T-helper 1 cell treated with Interleukin-12 subunit alpha and Interleukin-12 subunit beta and Interleukin-4 antibody, amounts not matched to agents 30 ng/mL and 1 ng/mL, for 36 hours (primary cell): Measurements from ENCODE around the gene R3HDM4. TPM values are rescaled to one million over a fixed set of nuclear protein-coding genes. Genes with fewer than 3 reads are reported as not detected.

Experiments used
- intact Hi-C: fragments of 100-400 bp; cut with micrococcal nuclease; formaldehyde crosslinking; loops from one replicate; pipeline ENCODE4 v1.15.1; 2024
- total RNA-seq: library from RNA; stranded (reverse); gene quantifications from 2 replicates; pipeline ENCODE4 v1.2.3, GENCODE V29; 2022

R3HDM4 gene
- total RNA-seq, 1 donor from 2014 or later, result 122 TPM

DNA sequence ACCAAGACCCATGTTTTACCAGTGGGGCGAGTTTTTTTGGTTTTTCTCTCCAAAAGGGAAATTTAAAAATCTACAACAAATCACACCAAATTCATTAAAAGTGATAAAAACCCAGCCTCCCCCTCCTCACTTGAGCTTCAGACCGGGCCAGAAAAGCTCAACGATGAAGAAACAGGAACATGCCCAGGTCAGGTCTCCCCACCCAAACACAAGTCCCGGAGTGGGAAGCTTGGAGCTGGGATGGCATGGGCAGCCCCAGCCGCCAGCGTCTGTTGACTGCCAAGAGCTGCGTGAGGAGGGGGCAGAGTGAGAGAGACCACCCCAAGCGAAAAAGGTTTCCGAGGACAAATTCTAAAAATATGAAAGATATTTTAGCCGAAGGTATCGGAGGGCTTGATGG is 16.0 kb downstream of the R3HDM4 start:
- intact Hi-C loops, result loop anchor here (10.0 kb wide), 1 partner anchor 1558 kb away; the partner anchor contains the start of gene LMNB2

DNA sequence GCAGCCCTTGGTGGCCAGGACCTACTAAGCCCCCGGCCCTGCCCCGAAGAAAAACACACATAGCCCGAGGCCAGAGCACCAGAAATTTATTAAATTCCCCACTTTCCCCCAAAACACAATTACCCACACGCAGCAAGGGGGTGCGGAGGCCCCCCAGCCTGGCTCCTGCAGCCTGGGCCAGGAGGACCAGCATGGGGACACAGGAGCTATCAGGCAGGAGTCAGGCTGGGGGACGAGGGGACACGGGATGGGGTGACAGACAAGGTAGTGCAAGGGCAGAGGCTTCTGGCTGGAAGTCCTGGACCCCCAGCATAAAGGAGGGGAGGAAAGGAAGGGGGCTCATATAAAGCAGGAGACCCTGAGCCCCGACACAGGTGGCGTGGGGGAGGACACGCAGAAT is 16.6 kb downstream of the R3HDM4 start:
- intact Hi-C loops, result loop anchor here (10.0 kb wide), 1 partner anchor 1558 kb away; the partner anchor contains the start of gene LMNB2

DNA sequence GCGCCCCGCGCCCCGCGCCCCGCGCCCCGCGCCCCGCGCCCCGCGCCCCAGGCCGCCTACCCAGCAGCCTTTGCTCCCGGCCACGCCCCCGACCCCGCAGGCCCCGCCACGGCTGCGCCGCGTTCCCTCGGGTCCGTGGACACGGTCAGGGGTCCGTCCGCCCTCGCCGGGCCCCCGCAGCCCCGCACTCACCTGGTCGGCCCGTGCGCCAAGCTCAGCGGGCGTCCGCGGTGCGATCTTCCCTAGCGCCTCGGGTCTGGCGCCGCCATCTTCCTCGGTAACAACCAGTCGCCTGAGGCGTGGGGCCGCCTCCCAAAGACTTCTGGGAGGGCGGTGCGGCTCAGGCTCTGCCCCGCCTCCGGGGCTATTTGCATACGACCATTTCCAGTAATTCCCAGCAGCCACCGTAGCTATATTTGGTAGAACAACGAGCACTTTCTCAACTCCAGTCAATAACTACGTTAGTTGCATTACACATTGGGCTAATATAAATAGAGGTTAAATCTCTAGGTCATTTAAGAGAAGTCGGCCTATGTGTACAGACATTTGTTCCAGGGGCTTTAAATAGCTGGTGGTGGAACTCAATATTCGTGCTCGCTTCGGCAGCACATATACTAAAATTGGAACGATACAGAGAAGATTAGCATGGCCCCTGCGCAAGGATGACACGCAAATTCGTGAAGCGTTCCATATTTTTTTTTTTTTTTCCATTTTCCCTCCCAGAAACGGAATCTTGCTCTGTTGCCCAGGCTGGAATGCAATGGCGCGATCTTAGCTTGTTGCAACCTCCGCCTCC is 19.9 kb downstream of the R3HDM4 start, which contains the start of the genes MED16 and RNU6-9:
MED16 (minus strand) TSS at position 294 of the 796 bp plus-strand sequence. CDS start 2,056 bp downstream, outside the sequence.
RNU6-9 (plus strand) TSS at position 591 of the 796 bp plus-strand sequence.
- intact Hi-C loops, result loop anchor here (1.0 to 10.0 kb wide), 6 partner anchors 16 to 1562 kb away; partner anchors contain the start of genes LMNB2 and R3HDM4

DNA sequence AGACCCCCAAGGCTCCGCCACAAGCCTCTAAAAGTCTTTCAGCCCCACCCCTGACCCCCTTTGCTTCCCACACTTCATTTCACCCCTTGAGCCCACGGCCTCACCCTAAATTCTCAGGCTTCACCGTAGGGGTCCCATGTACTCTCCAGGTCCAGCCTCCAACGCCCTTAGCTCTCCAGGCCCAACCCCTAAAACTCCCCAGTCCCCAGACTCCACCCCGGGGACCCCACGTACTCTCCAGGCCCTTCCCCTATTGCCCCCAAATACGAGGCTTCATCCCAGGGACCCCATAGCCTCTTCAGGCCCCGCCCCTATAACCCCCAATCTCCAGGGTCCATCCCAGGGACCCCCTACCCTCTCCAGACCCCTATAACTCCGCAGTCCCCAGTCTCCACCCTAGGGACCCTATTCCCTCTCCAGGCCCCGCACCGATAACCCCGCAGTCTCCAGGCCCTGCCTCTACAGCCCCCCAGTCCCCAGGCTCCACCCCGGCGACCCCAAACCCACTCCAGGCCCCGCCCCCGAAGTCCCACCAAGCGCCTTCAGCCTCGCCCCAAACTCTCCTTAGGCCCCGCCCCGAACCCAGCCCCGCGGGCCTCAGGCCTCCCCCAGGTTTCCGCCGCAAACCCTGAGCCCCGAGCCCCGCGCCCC is 20.7 kb downstream of the R3HDM4 start:
- intact Hi-C loops, result loop anchor here (10.0 kb wide), 1 partner anchor 1562 kb away; the partner anchor contains the start of gene LMNB2

DNA sequence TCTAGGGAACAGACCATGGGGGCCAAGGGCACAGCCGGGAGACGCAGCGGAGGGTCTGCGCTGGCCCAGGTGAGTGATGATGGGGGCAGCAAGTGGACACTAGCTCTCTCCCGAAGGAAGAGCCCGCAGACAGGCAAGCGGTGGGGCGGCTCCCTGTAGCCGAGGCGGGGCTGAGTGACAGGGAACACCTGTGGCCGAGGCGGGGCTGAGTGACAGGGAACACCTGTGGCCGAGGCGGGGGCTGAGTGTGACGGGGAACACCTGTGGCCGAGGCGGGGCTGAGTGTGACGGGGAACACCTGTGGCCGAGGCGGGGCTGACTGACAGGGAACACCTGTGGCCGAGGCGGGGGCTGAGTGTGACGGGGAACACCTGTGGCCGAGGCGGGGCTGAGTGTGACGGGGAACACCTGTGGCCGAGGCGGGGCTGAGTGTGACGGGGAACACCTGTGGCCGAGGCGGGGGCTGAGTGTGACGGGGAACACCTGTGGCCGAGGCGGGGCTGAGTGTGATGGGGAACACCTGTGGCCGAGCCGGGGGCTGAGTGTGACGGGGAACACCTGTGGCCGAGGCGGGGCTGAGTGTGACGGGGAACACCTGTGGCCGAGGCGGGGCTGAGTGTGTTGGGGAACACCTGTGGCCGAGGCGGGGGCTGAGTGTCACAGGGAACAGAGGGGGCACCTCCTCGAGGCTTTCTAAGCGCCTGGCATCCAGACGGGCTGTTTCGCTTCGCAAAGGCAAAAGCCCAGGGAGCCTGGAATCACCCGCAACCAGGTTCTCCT is 21.4 kb downstream of the R3HDM4 start:
- intact Hi-C loops, result loop anchor here (10.0 kb wide), 1 partner anchor 1563 kb away; the partner anchor contains the start of gene LMNB2

DNA sequence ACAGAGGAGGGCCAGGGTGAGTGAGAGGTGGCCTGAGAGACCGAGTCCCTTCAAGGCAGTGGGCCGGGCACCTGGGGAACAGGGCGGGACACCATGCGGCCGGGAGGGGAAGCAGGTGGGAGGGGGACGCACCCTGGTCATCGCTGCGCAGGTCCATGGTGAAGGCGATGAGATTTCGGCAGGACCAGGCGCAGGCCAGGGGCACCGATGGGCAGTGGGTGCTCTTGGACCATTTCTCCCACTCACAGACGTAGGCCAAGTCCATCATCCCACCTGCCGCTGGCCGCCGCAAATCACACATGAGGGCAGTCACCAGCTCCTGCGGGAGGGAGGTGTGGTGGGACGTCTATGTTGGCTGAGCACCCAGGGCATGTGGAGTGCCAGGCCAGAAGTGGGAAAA is 22.2 kb downstream of the R3HDM4 start:
- intact Hi-C loops, result loop anchor here (10.0 kb wide), 1 partner anchor 1564 kb away; the partner anchor contains the start of gene LMNB2

DNA sequence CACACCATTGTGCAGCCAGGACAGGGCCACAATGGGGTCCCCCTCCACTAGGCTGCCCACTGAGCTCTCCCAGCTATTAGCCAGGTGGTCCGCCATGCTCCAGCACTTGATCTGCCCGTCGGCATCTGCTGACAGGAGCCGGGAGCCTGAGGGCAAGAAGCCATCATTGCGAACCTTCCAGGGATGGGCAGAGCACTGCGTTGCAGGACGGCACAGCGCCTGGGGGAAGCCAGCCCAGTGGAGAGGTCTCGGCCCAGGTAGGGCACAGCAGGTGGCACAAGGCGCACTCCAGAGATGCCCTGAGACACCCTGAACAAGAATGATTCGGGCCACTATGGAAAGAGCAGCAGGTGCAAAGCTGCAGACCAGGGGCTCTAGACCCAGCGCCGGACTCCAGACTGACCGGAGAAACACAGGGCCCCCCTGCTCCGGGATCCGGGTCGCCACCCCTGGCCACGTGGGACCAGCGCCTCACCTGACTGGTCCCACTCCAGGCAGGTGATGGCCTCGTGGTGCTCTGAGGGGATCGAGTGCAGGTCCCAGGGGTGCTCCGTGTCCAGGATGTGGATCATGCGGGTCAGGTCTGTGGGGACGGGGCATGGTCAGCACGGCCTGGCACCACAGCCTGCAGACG is 23.2 kb downstream of the R3HDM4 start:
- intact Hi-C loops, result loop anchor here (10.0 kb wide), 1 partner anchor 1565 kb away; the partner anchor contains the start of gene LMNB2

DNA sequence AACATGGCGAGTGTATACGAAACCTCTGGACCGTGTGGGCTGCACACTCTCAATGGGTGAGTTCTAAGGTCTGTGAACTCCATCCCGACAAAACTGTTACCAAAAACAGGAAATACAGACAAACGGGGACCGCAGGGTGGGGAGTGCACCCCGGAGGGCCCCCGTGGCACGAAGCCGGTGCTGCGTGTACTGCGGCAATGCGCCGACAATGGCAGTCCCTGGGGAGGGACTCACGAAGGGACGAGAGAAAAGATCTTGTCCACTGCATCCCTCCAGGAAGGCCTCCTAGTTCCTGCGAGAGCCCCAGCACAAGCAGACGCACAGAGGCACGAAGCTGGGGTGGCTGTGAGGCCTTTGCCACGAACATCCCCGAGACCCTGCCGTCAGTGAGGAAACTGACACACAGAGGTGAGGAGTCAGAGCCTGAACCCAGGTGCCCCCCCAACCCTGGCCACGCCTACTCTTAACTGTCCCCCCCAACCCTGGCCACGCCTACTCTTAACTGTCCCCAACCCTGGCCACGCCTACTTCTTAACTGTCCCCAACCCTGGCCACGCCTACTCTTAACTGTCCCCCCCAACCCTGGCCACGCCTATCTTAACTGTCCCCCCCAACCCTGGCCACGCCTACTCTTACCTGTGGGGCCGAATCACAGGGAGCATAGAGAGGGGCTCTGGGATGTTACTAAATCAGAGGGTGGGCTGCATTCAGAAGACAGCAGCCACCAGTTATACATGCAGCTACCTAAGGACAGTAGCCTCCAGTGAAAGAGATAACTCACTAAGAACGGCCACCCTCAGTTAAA is 24.2 kb downstream of the R3HDM4 start:
- intact Hi-C loops, result no loop called here

DNA sequence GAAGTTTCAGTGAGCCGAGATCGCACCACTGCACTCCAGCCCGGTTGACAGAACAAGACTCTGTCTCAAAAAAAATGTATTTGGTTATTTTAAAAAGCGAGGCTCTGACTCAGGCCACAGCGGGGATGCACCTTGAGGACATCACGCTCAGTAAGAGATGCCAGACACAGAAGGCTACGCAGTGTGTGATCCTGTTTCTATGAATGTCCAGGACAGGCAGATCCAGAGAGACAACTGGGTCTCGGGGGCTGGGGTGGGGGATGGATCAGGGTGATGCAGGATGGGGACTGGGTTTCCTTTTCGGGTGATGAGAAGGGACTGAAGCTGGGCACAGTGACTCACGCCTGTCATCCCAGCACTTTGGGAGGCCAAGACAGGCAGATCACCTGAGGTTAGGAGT is 25.4 kb downstream of the R3HDM4 start:
- intact Hi-C loops, result no loop called here

DNA sequence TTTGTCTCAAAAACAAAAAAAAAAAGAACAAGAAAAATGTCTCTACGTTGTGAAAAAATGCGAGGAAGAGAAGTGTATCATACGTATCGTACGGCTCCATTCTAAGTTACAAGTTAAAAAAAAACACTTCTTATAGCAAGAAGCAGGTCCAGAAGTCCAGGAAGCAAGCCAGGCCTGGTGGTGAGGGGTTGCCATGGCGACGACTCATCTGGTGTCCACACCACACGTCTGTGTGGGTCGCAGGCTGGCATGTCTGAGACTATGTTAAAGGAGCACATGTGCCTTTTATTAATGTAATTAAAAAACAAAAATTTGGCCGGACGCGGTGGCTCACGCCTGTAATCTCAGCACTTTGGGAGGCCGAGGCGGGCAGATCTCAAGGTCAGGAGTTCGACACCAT is 25.9 kb downstream of the R3HDM4 start:
- intact Hi-C loops, result no loop called here

DNA sequence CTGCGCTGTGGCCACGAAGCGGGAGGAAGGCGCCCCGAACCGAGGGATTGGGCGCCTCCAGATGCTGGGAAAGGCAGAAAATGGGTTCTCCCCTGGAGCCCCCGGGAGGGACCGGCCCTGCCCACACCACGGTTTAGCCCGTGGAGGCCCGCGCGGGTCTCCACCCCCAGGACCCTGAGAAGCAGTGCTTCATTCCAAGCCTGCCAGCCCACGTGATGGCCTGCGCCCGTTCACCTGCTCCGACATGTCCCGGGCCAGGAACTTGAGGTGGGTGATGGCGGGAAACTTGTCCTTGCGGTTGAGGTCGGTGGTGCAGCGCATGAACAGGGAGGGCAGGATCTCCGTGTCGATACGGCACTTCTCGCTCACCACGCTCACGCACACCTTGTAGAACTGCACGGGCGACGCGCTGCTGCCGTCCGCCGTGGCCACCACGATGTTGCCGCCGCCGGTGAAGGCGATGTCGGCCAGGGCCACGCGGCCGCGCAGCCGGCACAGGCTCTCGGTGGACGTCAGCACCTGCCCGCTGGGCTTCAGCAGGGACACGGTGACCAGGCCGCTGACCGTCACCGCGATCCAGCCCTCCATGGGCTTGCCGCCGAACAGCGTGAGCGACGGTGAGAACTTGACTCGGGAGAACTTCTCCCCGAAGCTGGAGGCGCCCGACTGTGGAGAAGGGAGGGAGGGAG is 27.3 kb downstream of the R3HDM4 start:
- intact Hi-C loops, result no loop called here

DNA sequence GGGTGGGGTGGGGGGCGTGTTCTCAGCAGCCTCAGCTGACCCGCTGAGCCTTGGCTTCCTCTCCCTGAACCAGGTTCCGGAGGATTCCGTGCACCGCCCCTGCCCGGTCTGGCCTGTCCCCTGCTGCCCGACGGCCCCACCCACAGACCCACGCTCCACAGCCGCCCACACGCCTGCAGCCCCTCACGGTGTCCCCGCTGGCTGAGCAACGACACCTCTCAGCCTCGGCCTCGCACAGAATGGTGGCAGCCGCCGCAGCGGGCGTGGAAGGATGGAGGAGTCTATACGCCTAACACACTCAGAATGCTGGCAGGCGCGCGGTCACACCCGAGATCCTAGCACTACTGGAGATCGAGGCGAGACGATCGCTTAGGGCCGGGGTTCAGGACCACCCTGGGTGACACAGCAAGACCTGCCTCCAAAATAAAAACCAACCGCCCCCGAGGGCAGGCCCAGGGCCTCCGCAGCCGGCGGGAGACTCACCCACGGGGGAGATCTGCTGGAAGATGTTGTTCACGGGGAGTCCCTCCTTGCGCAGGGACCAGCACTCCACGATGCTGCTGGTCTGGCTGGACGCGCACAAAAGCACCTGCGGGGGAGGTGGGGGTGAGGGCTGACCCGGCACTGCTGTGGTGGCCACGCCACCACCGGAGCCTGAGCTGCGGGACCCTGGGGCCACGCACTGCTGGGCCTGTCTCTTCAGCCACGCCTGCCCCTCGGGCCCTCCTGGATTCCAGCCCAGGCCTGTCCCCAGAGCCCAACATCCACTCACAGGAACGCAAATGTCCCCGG is 28.4 kb downstream of the R3HDM4 start:
- intact Hi-C loops, result no loop called here

DNA sequence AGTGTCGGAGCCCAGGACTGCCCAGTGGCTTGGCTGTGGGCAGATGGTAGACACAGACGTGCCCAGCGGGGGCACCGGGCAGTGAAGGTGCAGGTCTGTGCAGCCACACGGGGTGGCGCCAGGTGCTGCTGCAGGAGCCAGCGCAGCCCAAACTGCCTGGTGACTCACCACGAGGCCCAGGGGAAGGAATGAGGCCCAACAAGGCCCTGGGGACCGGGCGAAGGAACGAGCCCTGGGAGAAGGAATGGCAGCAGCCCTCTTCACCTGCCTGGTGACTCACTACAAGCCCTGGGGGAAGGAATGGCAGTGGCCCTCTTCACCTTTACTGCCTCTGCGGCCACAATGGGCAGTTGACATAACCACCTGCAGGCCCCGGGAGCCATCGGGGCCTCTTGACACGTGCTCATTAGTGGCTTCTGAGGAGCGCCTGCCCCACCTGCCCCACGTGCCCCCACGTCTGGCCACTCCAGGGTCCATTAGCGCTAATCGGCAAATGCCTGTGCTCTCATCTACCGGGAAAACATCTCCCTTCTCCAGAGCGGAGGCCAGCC is 29.3 kb downstream of the R3HDM4 start:
- intact Hi-C loops, result no loop called here

DNA sequence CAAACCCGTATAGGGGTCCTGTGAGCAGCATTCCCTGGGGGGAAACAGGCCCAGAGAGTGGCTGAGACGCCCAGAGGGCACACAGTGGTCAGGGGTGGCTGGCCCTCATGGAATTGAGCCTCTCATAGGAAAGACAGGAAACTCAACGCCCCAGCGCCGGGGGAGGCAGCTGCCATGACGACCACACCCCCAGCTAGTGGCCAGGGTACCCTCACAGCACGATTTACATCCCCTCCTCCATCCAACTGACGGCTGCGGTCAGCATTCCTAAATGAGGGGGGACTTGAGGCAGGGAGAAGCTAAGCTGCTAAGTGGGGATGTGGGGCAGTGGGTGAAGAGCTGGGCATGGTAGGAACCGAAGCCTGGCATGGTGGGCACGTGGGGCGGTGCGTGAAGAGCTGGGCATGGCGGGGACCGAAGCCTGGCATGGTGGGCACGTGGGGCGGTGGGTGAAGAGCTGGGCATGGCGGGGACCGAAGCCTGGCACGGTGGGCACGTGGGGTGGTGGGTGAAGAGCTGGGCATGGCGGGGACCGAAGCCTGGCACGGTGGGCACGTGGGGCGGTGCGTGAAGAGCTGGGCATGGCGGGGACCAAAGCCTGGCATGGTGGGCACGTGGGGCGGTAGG is 30.0 kb downstream of the R3HDM4 start:
- intact Hi-C loops, result no loop called here

DNA sequence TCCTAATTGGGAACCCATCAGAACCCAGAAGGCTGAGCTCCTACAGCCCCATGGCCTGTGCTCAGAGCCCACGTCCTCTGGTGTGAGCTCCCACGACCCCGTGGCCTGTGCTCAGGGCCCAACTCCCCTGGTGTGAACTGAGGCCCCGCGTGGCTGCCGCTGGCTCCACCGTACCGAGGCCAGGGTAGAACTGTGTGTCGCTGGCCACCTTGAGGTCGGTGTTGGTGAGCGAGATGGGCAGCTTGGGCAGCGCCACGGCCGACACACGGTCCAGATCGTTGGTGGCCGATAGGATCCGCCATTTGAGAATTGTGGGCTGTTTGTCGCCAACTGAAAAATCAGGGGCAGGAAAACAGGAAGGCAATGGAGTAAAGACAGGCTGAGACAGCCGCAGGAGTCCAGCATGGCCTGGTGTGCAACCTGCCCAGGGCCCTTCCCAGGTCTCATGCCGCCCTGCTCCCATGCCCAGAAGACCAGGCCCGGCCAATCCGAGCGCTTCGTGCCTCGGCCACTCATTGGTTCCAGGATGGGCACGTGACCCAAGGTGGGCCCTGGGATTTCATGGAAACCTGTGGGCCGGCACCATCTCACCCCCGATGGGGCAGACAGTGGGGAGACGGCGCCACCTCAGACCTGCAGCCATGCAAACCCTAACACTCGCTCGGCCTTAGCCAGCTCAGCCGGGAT is 31.5 kb downstream of the R3HDM4 start:
- intact Hi-C loops, result no loop called here

DNA sequence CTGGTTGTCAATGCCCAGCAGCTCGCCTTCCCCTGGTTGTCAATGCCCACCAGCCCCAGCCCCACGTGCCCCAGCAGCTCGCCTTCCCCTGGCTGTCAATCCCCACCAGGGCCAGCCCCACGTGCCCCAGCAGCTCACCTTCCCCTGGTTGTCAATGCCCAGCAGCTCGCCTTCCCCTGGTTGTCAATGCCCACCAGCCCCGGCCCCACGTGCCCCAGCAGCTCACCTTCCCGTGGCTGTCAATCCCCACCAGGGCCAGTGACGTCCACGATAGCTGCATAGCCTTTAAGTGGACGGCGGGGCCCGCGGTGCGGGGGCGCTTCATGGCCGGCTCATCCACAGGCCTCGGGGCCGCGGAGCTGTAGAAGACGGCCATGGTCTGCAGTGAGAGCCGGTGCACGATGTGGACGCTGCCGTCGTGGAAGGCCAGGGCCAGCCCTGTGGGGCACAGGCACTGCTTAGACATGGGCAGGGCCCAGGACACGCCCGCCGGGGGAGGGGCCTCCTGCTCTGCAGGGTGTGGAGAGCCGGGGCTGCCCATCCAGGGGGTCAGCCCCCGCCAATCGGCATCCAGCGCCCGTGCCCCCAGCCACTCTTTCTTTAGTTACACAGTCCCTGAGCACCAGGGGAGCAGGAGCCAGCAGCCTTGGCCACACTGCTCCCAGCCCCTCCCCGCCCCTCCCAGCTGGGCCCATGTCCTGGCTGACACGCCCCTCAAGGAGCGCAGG is 33.1 kb downstream of the R3HDM4 start:
- intact Hi-C loops, result no loop called here
